ENCODE results near the gene TTLL13.
"Not testable (repeated sequence)": the region's sequence is repeated elsewhere in the genome, so short reads cannot be mapped to it uniquely, and the experiment has no call there.

The TTLL13 gene

DNA sequence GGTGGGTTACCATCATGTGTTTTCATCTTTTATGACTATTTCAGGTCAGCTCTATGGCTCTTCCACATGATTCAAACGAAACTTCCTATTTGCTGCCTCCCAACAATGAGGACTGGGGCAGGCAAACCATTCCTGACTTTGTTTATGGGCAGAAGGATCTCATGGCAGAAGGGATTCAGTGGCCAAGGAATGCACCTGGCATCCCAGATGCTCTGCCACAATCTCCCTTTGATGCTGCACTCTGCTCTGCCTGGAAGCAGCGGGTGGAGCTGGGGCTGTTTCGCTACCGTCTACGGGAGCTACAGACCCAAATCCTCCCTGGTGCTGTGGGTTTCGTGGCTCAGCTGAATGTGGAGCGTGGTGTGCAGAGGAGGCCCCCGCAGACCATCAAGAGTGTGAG is 8.5 kb upstream of the TTLL13 start:
- DNase-seq: no peak

DNA sequence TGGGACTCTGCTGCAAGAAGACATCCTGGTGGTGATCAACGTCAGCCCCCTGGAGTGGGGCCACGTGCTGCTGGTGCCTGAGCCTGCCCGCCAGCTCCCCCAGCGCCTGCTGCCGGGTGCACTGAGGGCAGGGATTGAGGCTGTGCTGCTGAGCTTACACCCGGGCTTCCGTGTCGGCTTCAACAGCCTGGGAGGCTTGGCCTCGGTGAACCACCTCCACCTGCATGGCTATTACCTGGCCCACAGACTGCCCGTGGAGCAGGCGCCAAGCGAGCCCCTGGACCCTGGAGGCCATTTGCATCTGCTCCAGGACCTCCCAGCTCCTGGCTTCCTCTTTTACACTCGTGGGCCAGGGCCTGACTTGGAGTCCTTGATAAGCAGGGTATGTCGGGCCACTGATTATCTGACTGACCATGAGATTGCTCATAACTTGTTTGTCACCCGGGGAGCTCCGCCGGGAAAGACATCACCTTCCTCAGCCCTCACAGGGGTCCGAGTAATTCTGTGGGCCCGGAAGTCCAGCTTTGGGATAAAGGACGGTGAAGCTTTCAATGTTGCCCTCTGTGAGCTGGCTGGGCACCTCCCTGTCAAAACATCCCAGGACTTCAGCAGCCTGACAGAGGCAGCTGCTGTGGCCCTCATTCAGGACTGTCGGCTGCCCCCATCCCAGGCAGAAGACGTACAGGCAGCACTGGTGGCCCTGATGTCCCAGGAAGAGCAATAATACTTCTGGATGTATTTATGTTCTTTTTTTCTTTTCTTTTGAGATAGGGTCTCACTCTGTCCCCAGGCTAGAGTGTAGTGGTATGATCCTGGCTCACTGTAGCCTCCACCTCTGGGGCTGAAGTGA is 7.8 kb upstream of the TTLL13 start:
- DNase-seq: no peak

- no peak for DNase-seq
Observed at GRCh38 chr15:90243943-90244639, 5.3 kb upstream of the TTLL13 start.

- DNase-seq: no peak
Observed at GRCh38 chr15:90248789-90249202, 560 bp upstream of the TTLL13 start.

DNA sequence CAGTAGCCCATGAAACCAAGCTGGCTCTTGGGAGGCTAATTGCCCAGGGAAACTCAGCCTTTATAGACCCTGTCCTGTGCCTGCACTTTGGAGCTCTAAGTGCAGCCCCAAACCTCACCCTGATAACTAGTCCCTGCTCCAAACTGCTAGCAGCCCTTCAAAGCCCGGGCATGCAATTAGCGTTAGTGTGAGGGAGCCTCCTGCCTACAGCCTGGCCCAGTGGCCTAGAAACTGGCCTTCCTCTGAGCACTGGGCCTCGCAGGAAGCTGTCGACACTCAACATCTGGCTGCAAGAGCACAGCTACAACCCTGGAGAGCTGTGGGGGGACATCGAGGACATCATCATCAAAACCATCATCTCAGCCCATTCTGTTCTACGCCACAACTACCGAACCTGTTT is 8.4 kb downstream of the TTLL13 start:
- no peak for DNase-seq

DNA sequence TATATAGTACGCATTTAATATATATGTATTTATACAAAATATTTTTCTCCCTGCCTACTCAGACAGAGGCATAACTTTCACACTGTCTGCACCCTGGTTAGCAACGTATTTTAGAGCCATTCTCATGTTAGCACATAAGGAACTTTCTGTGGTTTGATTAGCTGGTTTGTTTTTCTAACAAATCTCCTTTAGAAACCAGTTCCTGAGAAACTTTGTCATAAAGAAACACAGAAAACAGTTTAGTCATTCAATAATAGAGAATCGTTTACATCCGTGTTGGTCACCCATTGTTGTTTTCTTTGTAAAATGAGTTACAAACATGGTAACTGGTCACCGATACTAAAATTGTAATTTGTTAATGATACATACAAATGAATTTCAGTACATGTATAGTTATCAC is 10.2 kb downstream of the TTLL13 start:
- DNase-seq: no peak

DNA sequence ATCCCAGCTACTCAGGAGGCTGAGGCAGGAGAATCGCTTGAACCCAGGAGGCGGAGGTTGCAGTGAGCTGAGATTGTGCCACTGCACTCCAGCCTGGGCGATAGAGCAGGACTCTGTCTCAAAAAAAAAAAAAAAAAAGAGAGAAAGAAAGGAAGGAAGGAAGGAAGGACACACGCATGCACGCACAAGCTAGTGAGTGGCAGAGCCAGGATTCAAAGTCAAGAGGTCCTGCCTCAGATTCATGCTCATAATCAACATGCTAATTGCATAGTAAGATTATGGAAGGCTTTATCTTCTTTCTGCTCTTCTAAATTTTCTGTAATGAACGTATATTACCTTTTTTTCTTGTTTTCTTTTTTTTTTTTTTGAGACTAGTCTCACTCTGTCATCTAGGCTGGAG is 11.4 kb downstream of the TTLL13 start:
- not testable (repeated sequence) for DNase-seq

DNA sequence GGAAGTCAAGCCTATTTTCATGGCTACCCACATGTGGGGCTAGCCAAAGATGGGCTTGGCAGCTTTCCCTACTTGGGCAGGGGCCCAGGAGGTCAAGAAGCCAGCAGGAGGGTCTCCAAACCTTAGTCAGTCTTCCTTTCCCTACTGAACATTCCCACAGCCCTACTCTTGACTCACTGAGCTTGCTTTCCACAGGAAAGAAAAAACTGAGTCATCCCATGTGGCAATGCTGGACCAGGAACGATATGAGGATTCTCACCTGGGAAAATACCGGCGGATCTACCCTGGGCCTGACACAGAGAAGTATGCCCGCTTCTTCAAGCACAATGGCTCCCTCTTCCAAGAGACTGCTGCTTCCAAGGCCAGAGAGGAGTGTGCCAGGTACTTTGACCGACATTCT is 12.5 kb downstream of the TTLL13 start:
- no peak for DNase-seq

DNA sequence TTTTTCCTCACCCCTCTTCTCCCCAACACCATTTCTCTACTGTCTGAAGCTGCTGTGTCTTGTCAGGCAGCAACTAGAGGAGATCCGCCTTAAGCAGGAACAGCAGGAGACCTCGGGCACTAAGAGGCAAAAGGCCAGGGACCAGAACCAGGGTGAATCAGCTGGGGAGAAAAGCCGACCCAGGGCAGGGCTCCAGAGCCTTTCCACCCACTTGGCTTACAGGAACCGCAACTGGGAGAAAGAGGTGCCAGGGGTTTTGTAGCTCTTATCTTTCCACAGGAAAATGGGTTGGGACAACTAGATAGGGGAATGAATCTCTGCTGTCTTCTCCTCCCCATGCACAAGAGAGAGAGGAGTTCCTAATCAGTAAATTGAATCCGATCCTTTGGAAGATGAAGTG is 13.1 kb downstream of the TTLL13 start:
- DNase-seq: no peak

- peak; percentile 30 to 33 for DNase-seq
Observed at GRCh38 chr15:90264671-90265070, 15.3 kb downstream of the TTLL13 start.

- peak; percentile 93 to 94 for DNase-seq
Observed at GRCh38 chr15:90265271-90266060, 16.1 kb downstream of the TTLL13 start, which contains the start of gene NGRN. Gene NGRN (plus strand): TSS chr15:90265672. CDS start chr15:90265713, 41 bp downstream.

GRCh38 chr15:90266061-90266431 is 16.7 kb downstream of the TTLL13 start:
- DNase-seq: peak; percentile 55 to 68

GRCh38 chr15:90266485-90266884 is 17.1 kb downstream of the TTLL13 start:
- DNase-seq: peak; percentile 27 to 37

DNA sequence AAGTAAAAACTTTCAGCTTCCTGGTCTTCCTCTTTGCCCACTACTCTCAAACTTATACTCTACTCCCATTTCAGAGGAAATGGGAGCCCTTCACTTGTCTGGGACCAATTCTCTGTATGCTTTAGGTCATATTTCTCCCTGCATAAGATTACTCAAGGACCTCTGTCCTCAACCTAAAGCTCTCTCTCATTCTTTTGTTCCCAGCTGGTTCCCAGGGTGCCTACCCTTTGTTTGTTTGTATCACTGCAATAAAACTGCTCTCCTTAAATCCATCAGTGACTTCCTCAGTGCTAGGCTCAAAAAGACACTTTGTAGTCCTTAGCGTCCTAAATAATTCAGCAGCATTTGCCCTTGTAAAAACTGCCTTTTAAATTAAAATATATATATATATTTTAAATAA is 19.1 kb downstream of the TTLL13 start:
- no peak for DNase-seq

DNA sequence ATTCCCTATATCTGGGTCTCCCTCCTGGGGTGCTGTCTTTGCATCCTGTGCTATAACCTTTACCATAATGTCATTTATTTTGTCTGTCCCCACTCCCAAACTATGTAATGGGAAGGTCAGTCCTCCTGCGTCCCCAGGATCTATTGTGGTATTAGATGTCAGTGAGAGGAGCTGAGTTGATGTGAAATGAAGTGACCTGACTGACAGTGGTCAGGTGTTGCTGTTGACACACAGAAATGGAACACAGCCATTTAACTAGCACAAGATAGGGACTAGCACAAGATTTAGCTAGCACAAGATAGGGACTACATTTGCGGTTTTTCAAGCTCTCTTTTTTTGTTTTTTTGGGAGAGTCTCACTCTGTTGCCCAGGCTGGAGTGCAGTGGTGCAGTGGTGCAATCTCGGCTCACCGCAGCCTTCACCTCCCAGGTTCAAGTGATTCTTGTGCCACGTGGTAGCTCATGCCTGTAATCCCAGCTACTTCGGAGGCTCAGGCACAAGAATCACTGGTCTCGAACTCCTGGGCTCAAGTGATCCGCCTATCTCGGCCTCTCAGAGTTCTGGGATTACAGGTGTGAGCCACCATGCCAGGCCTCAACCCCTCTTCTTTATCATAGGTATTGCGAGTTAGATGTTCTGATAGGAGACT is 21.3 kb downstream of the TTLL13 start:
- DNase-seq: no peak

GRCh38 chr15:90271459-90272166 is 22.3 kb downstream of the TTLL13 start:
- no peak for DNase-seq

GRCh38 chr15:90278467-90278866 is 29.1 kb downstream of the TTLL13 start:
- not testable (repeated sequence) for DNase-seq

- DNase-seq: not testable (repeated sequence)
Observed at GRCh38 chr15:90280743-90281142, 31.4 kb downstream of the TTLL13 start.

DNA sequence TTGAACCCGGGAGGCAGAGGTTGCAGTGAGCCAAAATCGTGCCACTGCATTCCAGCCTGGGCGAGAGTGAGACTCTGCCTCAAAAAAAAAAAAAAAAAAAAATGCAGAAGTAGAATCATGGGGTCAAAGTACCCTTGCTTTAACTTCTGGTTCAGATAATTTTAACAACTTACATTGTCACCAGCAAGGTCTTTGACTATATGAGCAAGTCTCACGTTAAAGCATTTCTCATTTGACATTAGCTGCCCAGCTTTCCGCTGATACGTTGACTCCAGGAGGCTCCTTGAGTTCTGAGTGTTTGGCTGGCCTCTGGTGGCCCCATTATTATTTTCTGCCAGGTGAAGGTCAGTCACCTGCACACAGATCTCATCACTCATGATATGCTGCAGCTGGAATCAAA is 32.3 kb downstream of the TTLL13 start:
- not testable (repeated sequence) for DNase-seq

DNA sequence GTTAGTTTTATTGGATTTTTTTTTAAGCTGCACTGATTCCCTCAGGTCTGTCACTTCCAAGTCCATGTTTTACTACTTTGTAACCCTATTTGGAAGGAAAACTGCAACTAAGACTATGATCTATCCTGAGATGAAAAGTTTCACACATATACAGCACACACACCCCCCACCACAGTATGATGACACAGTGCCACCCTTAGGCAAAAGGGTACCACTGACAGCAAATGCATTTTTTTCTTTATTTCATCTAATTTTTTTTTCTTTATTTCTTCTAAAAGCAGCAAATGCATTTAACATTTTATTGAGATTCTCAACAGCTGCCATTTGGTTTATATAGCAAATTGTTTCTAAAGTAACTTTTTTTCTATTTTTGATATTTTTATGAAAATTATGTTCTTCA is 37.3 kb downstream of the TTLL13 start:
- no peak for DNase-seq

DNA sequence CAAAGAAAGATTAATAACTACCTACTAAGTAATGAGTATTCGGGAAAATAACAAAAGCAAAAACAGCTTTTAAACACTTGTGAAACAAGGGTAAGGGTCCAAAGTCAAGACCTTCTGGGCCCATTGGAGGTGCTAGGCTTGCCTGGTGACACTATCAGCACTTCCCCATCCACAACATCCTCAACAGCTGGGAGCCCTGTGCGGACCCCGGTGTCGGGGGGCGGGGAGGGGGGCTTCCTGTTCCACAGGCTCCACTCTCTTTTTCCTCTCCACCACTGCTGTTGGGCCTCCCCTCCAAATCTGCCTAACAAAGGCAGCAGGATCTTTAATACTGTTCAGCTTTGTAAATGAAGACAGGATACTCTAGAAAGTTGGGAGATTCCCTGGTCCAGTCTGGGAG is 37.7 kb downstream of the TTLL13 start:
- DNase-seq: no peak

DNA sequence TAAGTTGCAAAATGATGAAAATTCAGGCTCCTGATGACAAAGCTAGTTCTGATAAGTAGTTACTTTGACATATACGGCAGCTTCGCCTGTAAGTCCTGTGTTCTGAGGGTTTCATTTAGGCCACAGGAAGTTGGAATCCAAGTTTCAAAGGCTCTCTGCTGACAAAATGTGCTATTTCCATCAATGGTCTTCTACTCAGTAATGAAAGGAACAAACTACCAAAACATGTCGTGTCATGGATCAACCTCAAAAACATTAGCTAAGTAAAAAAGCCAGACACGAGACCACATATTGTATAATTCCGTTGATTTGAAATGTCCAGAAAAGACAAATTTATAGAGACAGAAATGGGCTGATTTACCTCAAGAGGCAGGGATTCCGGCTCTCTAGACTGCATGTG is 38.6 kb downstream of the TTLL13 start:
- DNase-seq: no peak
